GM21786 (cell line): ENCODE data around the gene MOGAT2.
"Not testable (repeated sequence)": the region's sequence is repeated elsewhere in the genome, so short reads cannot be mapped to it uniquely, and the experiment has no call there.

Source experiments
- ATAC-seq: cut with Tn5 transposase; IDR thresholded peaks from one replicate; pipeline ENCODE4 v1.9.1; 2021; ENCODE audit not compliant: unreplicated experiment

MOGAT2 gene

DNA sequence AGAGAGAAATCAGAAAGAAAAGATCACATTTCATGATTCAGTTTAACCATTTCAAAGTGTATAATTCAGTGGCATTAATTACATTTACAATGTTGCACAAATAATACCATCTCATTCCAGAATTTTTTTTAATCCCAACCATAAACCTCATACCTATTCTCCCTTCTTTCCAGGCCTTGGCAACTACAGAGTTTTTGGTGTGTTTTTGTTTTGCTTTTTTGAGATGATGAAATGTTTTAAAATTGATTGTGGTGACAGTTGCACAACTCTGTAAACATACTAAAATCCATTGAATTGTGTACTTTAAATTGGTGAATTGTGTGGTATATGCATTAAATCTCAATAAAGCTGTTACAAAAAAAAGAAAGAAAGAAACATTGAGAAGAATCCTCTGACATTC, 37.3 kb downstream of the MOGAT2 start:
- not testable (repeated sequence) for ATAC-seq

DNA sequence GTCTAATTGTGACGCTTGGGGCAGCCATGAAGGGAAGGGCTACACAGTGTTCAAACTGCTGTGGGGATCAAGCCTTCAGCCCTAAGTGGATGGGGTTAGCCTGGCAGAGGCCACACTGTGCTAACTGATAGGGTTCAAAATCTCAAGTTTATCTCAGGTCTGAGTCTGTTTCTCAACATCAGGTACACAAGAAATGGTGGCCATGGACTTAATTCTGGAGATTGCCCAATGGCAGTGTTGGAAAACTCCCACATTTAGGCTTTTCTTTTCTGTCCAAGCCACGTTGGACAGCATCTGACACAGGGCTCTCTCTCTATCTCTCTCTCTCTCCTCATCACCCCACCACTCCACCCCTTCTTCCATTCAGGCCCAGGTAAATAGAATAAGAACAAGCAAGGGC, 40.0 kb downstream of the MOGAT2 start:
- no peak for ATAC-seq

DNA sequence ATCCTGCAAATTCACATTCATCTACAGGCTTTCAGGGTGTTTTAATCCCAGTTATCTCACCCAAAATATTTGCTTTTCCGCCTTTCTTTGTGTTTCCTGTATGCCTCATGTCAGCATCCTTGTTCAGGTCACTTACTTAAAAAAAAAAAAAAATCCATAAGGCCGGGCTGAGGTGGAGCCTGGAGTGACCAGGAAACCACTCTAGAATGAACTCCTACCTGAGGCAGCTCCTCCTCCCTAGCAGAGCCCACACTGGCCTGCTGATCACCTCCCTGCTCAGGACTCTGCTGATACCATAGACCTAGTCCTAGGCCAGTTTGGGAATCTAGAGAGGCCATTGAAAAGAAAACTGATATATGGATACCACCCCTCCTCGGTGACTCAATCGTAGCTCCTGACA, 42.2 kb downstream of the MOGAT2 start:
- no peak for ATAC-seq

DNA sequence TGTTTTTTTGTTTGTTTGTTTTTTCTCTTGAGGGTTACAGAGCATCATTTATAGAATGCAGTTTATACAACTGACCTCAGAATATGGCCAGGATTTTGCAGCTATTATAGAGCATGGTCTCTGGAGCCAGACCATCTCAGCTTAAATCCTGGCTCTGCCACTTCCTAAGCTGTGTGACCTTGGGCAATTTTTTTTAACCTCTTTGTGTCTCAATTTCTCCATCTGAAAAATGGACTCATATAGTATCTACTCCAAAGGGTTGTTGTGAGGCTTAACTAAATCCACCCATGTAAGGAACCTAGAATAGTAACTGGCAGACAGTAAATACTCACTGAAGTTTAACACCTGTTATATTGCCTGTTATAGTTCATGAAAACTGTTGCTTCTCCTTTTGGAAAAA, 42.6 kb downstream of the MOGAT2 start:
- no peak for ATAC-seq

DNA sequence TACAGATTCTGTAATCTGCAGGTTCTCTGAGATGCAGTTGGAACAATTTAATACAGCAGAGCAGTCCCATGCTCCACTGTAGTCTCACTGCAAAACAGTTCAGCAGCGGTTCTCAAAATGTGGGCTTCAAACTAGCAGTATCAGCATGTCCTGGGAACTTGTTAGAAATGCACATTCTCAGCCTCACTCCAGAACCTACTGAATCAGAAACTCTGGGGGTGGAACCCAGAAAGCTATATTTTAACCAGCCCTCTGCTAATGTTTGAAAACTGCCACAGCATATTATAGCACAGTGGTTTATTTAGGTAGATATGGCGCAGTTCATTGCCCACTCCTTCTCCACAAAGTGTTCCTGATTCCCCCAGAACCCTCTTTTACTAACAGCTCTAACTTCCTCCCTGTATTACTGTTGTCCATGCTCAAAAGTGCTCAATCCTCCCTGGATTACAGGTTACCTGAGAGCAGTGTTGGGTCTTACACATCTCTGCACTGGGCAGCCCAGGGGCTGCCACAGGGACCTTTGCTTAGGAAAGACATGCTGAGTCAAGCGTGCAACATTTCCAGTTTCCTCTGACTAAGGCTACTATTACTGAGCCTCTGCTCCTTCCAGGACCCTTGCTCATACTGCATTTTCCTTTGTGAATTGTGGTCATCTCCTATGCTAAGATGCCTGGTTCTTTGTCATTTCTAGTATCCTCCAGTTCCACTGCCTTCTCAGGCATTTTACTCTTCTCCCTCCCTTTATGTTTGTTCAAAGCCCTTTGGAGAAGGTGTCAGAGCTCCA, 43.3 kb downstream of the MOGAT2 start:
- ATAC-seq: no peak

DNA sequence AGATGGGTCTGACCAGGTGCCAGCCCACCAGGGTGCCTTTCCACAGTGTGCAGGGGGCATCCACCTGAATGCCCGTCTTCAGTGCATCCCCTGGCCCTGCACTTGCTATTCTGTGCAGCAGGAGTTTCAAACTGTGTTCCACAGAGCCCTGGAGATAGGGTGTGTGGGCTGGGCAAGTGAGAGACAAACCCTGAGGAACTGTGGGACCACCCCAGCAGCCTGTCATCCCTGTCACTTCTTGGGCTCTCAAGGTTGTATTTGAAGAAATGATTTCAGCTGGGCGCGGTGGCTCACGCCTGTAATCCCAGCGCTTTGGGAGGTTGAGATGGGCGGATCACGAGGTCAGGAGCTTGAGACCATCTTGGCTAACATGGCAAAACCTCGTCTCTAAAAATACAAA, 44.5 kb downstream of the MOGAT2 start:
- no peak for ATAC-seq

DNA sequence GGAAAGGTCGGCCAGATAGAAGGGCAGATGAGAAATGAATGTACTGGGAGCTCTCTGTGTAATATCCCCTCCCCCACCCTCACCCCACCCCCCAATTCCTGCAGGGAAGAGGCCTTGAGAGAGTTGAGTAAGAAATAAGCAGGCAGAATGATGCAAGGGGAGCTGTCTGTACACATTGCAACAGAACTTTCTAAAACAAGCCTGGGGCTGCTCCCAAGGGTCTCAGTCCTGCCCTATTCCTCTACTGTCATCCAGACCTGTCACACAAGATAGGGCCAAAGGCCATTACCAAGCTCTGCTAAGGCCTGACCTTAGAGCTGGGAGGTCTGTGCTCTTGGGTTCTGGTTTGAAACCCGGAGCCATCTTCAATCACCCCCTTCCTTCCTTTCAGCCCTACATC, 45.2 kb downstream of the MOGAT2 start:
- no peak for ATAC-seq

DNA sequence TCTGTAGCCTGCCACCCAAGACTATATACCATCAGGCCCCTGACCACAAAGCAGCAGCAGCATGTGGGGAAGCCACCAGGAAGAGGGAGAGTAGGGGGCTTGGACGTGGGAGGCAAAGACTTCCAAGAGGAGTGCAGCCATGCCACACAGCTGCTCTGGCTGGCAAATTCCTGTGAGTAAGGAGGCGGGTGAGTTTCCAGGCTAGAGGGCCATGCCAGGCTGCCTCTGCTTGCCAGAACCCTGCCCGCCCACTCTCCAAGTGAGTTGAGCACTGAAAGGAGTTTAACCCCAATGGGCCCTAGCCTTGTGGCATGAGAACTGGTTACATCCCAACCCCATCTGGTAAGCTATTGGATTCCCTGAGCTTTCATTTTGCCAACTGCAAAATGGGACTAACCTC, 46.2 kb downstream of the MOGAT2 start:
- ATAC-seq: no peak

DNA sequence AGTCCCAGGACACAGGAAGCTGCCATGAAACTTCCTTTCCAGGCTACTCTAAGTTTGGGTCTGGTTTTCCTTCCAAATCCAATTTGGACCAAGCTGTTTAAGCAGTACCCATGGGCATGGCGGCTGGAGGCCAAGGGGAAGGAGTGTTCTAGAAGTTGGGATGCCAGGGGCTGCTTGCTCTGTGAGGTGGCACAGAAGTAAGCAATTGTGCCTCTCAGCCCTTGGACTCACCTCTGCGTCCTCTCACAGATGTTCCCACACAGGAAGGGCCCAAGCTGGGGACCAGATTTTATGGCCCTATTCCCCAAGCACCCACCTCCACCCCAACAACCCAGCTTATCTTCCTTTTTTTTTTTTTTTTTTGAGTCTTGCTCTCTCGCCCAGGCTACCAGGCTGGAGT, 47.5 kb downstream of the MOGAT2 start:
- ATAC-seq: no peak

DNA sequence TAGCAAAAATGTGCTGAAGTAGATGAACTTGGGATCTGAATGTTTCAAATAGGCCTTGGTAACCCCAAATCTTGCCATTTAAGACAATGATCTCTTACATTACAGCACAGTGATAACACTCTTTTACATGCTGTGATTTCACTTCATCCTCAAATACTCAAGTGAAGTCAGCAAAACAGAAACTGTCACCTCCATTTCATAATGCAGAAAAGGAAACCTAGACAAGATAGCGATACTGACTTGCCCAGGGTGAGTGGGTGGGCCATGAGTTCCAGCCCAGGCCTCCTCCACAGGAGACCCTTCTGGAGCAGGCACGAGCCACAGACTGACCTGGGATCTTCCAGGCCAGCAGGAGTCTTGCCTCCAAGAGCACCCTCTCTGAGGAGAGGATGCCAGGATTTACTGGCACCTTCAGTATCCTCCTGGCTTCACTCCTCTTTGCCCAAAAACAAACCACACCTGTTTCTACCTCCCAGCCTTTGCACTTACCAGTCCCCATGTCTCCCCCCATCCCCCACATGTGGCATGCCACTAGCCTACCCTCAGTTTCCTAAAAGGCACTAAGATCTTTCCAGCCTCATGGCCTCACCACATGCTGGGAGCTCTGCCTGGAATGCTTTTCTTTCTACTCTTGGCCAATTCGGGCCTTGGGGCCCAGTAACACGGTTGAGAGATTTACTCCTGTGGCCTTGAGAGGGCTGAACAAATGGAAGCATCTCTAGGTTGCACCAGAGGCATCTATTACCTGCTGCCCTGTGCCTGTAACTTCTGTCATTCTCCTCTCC, 49.0 kb downstream of the MOGAT2 start:
- no peak for ATAC-seq

DNA sequence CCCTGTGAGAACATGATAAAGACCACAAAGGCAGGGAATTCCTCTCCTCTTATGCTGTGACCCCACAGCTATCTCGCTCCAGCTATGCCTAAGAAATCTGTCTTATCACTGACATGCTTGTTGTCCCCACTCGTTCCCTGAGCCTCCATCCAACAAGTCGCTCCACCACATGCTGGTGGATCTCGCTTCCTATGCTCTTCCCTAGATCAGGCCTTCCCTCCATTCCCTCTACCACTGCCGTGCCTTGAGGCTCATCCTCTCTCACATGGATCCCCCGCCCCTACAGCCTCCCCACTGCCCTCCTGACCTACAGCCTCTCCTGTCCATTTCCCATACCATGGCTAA, 49.6 kb downstream of the MOGAT2 start:
- ATAC-seq: no peak

DNA sequence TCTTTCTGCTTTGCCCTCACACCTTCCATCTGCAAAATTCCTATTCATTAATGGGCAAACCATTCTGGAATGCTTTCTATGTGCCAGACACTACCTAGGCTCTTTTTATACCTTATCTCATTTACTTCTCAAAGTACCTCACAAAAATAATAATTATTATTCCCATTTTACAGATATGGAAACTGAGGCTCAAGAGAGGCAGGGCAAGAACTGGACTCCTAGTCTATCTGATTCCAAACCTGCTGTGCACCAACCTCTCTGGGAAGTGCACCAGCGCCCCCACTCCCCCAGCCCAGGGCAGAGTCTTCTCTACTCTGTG, 50.1 kb downstream of the MOGAT2 start:
- no peak for ATAC-seq

DNA sequence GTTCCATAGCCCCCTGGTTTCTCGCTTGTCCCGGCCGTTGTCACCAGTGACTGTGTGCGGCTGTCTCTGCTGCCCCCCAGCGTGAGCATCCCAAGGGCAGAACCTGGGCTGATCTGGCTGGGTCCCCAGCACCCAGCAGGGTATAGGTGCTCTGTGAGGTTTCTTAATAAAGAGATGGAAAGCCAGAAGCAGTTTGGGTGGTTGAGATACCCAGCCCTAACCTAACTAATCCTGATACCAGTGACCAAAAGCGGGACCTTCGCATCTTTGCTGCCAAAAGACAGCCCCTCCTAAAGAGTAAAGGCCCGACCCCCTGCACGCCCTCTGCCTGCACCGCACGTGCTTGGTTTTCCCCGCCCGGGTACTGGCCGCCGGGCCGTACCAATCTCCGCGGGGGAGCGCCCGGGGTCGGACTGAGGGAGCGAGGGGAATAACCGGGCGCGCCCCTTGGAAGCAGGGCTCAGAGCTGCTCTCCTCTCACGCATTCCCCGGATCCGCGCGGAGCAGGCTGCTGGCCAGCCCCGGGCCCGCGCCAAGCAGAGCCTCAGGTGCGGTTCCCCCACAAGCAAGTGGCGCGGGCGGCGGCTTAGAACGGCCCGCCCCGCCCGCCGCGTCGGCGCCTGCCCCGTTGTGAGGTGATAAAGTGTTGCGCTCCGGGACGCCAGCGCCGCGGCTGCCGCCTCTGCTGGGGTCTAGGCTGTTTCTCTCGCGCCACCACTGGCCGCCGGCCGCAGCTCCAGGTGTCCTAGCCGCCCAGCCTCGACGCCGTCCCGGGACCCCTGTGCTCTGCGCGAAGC, 50.7 kb downstream of the MOGAT2 start, which contains the start of gene DGAT2:
TSS of gene DGAT2 (plus strand) at position 667 of the 797 bp plus-strand sequence. CDS start 214 bp downstream, outside the sequence.
- peak; percentile 61 for ATAC-seq

DNA sequence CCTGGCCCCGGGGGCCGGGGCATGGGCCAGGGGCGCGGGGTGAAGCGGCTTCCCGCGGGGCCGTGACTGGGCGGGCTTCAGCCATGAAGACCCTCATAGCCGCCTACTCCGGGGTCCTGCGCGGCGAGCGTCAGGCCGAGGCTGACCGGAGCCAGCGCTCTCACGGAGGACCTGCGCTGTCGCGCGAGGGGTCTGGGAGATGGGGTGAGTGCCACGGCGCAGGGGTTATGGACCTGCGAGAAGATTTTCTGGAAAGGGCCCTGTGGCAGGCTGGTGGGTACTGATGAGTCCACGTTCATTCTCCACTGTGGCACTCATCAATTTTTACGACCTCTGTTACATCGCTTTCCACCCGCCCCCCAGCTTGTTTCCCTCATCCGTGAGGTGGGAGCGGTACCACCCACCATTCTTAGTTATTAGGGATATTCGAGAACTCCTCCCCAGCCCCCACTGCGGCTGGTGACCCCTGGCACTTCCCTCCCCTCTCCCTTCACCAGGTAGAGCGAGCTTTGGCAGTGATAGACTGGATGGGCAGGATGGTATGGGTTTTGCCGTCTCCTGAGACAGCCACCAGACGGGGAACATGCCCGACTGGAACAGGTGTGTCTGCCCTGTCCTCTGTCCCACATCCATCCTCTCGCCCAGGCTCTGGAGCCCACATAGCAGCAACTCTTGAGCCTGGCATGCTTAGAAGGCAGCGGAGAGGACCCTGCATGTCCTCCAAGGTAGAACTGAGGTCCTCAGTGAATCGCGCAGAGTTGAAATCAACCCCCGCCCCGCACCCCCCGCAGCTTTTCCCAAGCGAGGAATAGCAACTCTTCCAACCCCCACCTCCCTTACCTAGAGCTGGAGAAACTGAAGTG, 51.5 kb downstream of the MOGAT2 start:
- no peak for ATAC-seq

DNA sequence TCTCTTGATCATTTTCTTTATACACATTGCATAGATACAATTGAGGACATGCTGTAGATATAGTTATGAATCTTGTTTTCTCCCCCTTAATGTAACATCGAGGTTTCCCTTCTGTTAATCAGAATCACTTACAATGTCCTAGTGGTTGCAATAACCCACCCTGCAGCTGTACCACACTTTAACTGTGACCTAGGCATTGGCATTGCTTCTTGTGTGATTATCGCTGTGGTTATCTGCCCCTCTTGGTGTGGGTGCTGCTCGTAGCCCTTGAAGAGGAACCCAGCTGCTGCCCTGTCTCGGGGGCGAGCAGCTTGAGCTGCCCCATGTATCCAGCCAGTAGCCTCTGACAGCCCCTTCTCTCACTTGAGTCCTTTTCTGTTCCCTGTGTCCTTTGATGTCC, 52.5 kb downstream of the MOGAT2 start:
- ATAC-seq: no peak

DNA sequence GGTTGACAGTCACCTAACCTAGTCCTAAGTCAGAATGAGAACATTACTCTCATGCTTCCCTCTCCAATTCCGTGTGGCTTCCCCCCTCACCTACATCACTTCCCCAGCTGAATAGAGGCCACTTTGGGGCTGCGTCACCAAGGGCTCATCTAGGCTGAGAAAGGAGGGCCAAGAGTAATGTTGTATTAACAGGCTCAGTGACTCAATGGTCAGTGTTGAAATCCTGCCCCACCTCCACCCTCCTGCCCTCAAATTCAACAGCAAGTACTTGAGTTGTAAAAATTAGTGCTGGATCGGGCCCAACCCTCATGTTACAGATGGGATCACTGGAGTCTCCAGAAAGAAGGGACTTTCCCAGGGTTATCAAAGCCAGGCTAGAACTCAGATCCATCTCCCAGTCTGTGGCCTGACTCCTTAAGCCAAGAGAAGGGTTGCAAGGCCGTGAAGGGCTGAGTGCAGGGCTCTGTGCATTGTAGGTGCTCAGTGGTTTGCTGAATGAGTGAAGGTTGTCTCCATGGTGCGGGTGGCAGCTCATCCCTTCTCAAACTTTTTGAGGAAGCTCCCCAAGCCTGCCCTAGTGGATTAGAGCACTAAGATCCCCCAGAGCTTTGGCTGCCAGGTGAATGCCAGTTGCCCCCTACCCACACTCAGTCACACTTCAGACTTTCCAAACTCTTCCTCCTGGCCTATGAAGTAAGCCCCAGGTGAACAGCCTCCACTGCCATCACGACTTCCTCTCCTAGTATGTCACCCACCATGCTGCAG, 54.2 kb downstream of the MOGAT2 start:
- ATAC-seq: no peak

DNA sequence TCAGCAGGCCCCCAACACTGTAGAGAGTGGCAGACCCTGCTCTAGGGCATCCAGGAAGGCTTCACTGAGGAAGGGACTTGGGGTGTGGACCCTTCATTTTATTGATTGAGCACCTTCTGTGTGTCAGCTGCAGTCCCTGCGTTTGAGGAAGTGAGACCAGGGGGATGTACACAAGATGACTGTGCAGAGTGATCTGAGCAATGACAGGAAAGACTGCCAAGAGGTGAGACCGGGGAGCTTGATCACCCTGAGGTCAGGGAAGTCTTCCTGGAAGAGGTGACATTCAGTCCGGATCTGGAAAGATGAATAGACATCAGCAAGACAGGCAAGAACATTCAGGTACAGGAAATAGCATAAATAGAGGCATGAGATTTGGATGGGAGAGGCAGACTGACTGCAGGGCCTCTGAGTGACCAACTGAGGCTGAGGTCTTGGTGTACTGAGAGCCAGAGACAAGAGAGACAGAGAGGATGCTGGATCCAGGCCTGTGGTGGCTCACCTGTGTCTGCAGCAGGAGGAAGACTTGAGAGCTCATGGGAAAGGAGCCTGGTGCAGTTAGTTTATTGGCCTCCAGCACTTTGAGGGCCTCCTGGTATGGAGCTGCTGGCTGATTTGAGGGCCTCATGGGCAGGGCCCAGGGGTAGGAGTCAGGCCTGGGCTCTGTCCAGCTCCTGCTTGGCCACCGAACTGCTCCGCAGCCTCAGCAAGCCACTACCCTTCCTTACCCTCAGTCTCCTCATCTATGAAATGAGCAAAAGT, 56.1 kb downstream of the MOGAT2 start:
- peak; percentile 86 for ATAC-seq

DNA sequence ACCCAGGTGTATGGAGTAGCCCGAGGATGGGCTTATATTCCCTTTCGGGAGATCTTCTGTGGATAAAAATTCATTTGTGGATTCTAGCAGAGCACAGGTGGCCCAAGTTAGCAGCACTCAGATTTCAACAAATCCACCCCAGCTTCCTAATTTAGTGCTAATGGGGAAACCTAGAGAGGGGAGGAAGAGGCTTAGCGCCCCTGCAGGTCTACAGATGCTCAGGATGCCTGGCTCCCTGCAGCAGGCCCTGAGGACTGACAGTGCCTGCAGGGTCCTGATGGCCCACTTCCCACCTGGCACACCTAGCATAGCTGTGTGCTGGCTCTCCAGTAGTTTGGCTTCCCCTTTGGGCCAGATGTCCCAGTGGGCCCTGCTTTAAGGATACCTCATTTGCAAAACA, 57.4 kb downstream of the MOGAT2 start:
- no peak for ATAC-seq

DNA sequence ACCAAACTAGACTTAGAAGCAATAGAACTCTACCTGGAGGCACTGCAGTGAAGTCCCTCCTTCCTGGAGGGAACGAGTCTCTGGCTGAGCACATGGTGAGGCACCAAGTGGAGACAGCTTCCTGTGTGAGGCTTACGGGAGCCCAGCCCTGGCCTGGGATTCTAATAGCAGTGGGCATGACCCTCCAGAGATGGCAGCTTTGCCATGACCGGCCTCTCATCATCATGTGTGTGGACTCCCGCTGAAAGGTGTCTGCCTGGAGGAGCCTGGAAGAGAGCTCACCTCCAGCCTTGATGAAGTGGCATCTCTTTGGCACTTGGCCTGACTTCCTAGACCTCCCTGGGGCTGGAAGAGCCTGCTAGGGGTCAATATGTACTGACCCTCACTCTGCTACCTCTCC, 58.9 kb downstream of the MOGAT2 start:
- ATAC-seq: no peak
